ENCODE measurements around the gene LAMTOR1.
"Not testable (repeated sequence)": the region's sequence is repeated elsewhere in the genome, so short reads cannot be mapped to it uniquely, and the experiment has no call there.

The LAMTOR1 gene

GRCh38 chr11:72102946-72103753 lies at the start of gene LAMTOR1:
Gene LAMTOR1 (minus strand): TSS chr11:72103297. CDS start chr11:72103224, 73 bp downstream.
- peak; percentile 99 for DNase-seq (ENCODE audit: low read depth)

- DNase-seq (ENCODE audit: low read depth), result no peak
These were observed 47.8 kb upstream of the LAMTOR1 start for GRCh38 chr11:72150882-72151281.

GRCh38 chr11:72146625-72147024 lies 43.5 kb upstream of the LAMTOR1 start:
- no peak for DNase-seq (ENCODE audit: low read depth)

GRCh38 chr11:72144807-72145565 lies 41.9 kb upstream of the LAMTOR1 start:
- DNase-seq (ENCODE audit: low read depth), result peak; percentile 80

- DNase-seq (ENCODE audit: low read depth), result not testable (repeated sequence)
These were observed 39.4 kb upstream of the LAMTOR1 start for GRCh38 chr11:72142543-72142942.

- DNase-seq (ENCODE audit: low read depth), result peak; percentile 37
These were observed 39.0 kb upstream of the LAMTOR1 start for GRCh38 chr11:72142086-72142485.

- DNase-seq (ENCODE audit: low read depth), result peak; percentile 95
These were observed 38.0 kb upstream of the LAMTOR1 start for GRCh38 chr11:72141066-72141465.

- no peak for DNase-seq (ENCODE audit: low read depth)
These were observed 37.6 kb upstream of the LAMTOR1 start for GRCh38 chr11:72140661-72141060.

- DNase-seq (ENCODE audit: low read depth), result no peak
These were observed 36.4 kb upstream of the LAMTOR1 start for GRCh38 chr11:72139500-72139899.

- DNase-seq (ENCODE audit: low read depth), result no peak
These were observed 35.8 kb upstream of the LAMTOR1 start for GRCh38 chr11:72138821-72139390.

GRCh38 chr11:72136684-72137262 lies 33.7 kb upstream of the LAMTOR1 start:
- peak; percentile 6 for DNase-seq (ENCODE audit: low read depth)

- no peak for DNase-seq (ENCODE audit: low read depth)
These were observed 33.0 kb upstream of the LAMTOR1 start for GRCh38 chr11:72135891-72136683.

- DNase-seq (ENCODE audit: low read depth), result not testable (repeated sequence)
These were observed 32.4 kb upstream of the LAMTOR1 start, which contains the start of gene FOLR3 for GRCh38 chr11:72135473-72135872. Gene FOLR3 (plus strand): TSS chr11:72135725. CDS start chr11:72135953, 228 bp downstream.

- DNase-seq (ENCODE audit: low read depth), result no peak
These were observed 29.5 kb upstream of the LAMTOR1 start for GRCh38 chr11:72132646-72133045.

- DNase-seq (ENCODE audit: low read depth), result no peak
These were observed 26.3 kb upstream of the LAMTOR1 start for GRCh38 chr11:72129381-72129780.

- DNase-seq (ENCODE audit: low read depth), result no peak
These were observed 24.8 kb upstream of the LAMTOR1 start for GRCh38 chr11:72127923-72128322.

- DNase-seq (ENCODE audit: low read depth), result no peak
These were observed 22.9 kb upstream of the LAMTOR1 start for GRCh38 chr11:72125956-72126355.

GRCh38 chr11:72124046-72124445 lies 20.9 kb upstream of the LAMTOR1 start:
- no peak for DNase-seq (ENCODE audit: low read depth)

GRCh38 chr11:72123117-72123653 lies 20.1 kb upstream of the LAMTOR1 start:
- peak; percentile 52 for DNase-seq (ENCODE audit: low read depth)

- DNase-seq (ENCODE audit: low read depth), result no peak
These were observed 19.5 kb upstream of the LAMTOR1 start for GRCh38 chr11:72122607-72123006.

GRCh38 chr11:72120930-72121329 lies 17.8 kb upstream of the LAMTOR1 start:
- DNase-seq (ENCODE audit: low read depth), result no peak

Measured in amniotic epithelial cell (primary cell).